ENCODE results near the gene RSBN1L. TPM values are rescaled to one million over a fixed set of nuclear protein-coding genes. Genes with fewer than 3 reads are reported as not detected.

RSBN1L gene
- total RNA-seq, 1 donor from 2014 or later = 7.8 TPM

- H3K36me3 ChIP-seq = peaks cover 27% of the 10 kb centered on the region
- H3K27me3 ChIP-seq (ENCODE audit: low read depth) = no peaks in the 10 kb centered on the region
- H3K4me1 ChIP-seq = no peaks in the 10 kb centered on the region
- no peaks in the 10 kb centered on the region for H3K9me3 ChIP-seq (replicated peaks)
- TF ChIP-seq CTCF (IDR thresholded peaks at IDR 0.05; ENCODE audit: borderline replicate concordance) = no peak
- H3K27ac ChIP-seq (replicated peaks) = no peak overlapping the region
- no peak for DNase-seq
- H3K4me3 ChIP-seq = no peak overlapping the region
- intact Hi-C loops (cut with micrococcal nuclease) = no loop called here
These were observed 34.4 kb upstream of the RSBN1L start for GRCh38 chr7:77661816-77662215.

GRCh38 chr7:77662869-77663268 is 33.4 kb upstream of the RSBN1L start:
- Histone ChIP-seq H3K36me3 (peaks cover 22% of the 10 kb centered on the region), H3K9me3 (replicated peaks) (no peaks in the 10 kb centered on the region), H3K27me3 (ENCODE audit: low read depth) (no peaks in the 10 kb centered on the region), H3K27ac (replicated peaks) (no peak overlapping the region), H3K4me3 (no peak overlapping the region), H3K4me1 (no peaks in the 10 kb centered on the region)
- TF ChIP-seq CTCF (IDR thresholded peaks at IDR 0.05; ENCODE audit: borderline replicate concordance) = no peak
- no peak for DNase-seq
- intact Hi-C loops (cut with micrococcal nuclease) = no loop called here

GRCh38 chr7:77664715-77665114 is 31.5 kb upstream of the RSBN1L start:
- no peak overlapping the region for H3K27ac ChIP-seq (replicated peaks)
- intact Hi-C loops (cut with micrococcal nuclease) = no loop called here

GRCh38 chr7:77665161-77665560 is 31.1 kb upstream of the RSBN1L start:
- H3K4me1 ChIP-seq = no peaks in the 10 kb centered on the region
- no peak overlapping the region for H3K27ac ChIP-seq (replicated peaks)
- intact Hi-C loops (cut with micrococcal nuclease) = no loop called here
- no peaks in the 10 kb centered on the region for H3K27me3 ChIP-seq (ENCODE audit: low read depth)
- peaks cover 16% of the 10 kb centered on the region for H3K36me3 ChIP-seq
- H3K4me3 ChIP-seq = no peak overlapping the region
- no peak for DNase-seq
- no peaks in the 10 kb centered on the region for H3K9me3 ChIP-seq (replicated peaks)
- no peak for TF ChIP-seq CTCF (IDR thresholded peaks at IDR 0.05; ENCODE audit: borderline replicate concordance)

More at GRCh38 chr7:77664715-77665114, 31.5 kb upstream of the RSBN1L start:
- Histone ChIP-seq H3K27me3 (ENCODE audit: low read depth) (no peaks in the 10 kb centered on the region), H3K36me3 (peaks cover 16% of the 10 kb centered on the region), H3K4me1 (no peaks in the 10 kb centered on the region), H3K9me3 (replicated peaks) (no peaks in the 10 kb centered on the region), H3K4me3 (no peak overlapping the region)
- TF ChIP-seq CTCF (IDR thresholded peaks at IDR 0.05; ENCODE audit: borderline replicate concordance) = no peak
- no peak for DNase-seq

GRCh38 chr7:77667459-77668086 is 28.7 kb upstream of the RSBN1L start:
- Histone ChIP-seq H3K27me3 (ENCODE audit: low read depth) (no peaks in the 10 kb centered on the region), H3K27ac (replicated peaks) (no peak overlapping the region), H3K4me3 (no peak overlapping the region), H3K4me1 (no peaks in the 10 kb centered on the region), H3K36me3 (peaks cover 16% of the 10 kb centered on the region), H3K9me3 (replicated peaks) (no peaks in the 10 kb centered on the region)
- TF ChIP-seq CTCF (IDR thresholded peaks at IDR 0.05; ENCODE audit: borderline replicate concordance) = no peak
- no peak for DNase-seq
- intact Hi-C loops (cut with micrococcal nuclease) = no loop called here
